NCI-H128 (cell line): ENCODE results near the gene ATOSB.

Experiments
- DNase-seq: peaks from one replicate; lab custom pipeline; 2025; ENCODE audit not compliant: unreplicated experiment; lab: John Stamatoyannopoulos, UW

Gene ATOSB

DNA sequence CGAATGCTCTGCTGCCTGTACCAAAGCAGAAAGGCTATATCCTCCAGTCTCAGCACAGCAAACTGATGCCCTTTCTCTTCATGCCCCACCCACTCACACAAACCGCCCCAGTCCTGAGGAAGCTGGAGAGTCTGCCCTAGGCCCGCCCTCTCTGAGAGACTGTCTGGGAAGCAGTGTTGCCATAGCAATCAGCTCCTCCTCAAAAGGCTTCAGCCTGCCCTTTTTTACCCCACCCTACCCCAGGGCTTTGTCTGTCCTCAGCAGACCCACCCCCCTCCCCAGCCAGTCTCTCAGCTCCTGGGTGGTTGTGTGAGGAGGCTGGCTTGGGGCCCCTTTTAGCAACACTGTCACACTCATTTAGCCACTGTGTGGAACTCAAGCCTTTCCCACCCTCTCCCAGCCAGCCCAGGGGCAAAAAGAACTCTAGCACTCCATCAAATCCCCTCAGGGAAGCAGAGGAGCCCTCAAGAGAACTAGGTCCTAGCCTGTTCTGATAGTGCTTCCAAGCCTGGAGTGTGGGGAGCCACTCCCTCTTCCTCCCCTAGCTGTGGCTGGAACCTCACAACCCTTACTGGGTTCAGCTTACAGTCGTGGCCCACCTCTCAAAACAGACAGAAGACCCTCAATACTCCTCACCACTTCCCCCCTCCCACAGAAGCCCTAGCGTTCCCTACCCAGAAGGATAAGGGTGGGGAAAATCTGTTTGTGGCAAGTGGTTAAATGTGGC lies 1.4 kb downstream of the ATOSB start:
- peak; percentile 45 for DNase-seq

DNA sequence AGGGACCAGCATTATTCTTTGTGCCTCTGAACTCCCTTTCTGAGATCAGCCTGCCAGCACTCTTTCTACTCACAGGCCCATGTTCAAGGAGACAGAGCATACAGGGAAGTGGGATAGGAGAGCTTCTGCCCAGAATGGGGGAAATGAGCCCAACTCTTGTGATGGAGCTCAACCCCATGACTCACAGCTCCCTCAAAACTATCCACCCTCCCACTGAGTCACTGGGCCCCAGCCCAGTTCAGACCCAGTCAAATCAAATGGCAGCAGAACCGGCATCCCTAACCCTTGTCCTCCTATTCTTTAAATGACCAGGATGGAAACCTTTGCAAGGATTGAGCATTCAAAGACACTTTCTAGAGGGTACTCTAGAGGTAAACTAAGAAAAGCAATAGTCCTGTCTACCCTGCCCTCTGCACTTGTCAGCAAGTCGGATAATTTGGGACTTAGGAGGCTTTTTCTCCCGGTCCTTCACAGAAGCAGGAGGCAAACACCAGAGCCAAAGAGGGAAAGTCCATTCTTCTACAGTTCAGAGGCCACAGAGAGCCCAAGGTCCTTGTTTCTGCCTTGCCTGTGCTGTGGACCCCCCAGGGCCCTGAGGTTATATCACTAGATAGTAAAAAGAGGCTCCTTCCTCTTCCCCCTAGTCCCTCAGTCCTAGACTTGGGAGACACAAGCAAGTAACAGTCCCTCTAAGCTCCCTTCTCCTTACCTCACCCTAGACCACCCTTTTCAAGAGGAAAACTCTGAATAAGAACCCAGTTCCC lies 3.2 kb downstream of the ATOSB start:
- DNase-seq, result no peak

DNA sequence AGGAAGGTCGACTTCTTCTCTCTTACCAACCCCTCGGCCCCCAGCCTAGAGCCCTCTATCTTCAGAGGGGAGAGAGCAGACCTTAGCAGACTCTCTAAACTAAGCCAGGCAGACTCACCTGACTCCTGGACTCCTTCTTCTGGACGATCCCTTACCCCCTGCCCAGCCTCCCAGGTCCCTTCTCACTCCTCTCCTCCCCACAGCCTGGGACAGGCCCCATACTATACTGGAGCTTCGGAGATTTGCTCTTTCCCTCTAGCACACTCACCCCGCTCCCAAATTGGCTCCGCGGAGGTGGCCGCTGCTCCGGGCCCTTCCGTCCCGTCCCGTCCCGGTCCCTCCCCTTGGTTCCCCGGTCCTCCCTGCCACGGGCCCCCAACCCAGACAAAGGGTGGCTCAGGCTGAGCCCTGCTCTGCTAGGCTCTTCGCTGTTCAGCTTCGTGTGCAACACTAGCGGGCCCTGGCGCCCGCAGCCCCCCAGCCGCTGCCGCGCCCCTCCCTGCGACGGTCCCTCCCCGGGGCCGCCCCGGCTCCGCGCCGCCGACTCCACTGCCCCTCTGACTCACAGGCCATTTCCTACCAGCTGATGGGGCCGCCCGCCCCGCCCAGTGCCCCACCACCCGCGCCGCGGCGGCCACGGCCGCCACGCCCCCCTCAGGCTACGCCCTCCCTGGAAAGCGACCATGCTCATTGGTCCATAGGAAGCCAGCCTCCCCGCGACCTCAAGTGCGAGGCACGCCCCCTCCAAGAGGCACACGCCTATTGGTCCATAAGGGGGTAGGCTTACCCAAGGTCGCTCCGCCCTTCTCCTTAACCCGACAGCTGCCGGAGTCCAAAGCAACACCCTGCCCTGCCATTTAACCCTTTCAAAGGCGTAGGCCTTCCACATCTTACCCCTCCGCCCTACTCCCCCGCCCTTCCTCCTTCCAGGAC lies 4.4 kb downstream of the ATOSB start:
- peak; percentile 90 for DNase-seq

DNA sequence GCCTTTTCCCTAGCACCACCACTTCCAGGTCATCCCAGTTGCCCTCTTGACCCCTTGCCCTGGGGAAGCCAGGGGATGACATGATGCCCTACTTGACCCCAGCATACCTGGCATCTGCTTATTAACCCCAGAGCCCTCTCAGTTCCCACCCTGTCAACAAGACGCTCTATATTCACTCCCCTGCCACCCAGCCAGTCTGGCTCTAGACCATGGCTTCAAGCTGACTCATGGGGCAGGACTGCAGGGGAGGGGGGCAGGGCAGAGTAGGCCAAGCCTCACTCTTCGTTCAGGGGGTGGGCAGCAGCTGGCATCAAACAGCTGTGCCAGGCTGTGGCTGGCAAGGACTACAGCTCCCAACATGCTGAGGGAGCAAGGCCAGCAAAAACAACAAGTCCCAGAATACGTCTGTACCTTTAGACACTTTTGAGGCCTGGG lies 5.3 kb downstream of the ATOSB start:
- DNase-seq, result no peak

DNA sequence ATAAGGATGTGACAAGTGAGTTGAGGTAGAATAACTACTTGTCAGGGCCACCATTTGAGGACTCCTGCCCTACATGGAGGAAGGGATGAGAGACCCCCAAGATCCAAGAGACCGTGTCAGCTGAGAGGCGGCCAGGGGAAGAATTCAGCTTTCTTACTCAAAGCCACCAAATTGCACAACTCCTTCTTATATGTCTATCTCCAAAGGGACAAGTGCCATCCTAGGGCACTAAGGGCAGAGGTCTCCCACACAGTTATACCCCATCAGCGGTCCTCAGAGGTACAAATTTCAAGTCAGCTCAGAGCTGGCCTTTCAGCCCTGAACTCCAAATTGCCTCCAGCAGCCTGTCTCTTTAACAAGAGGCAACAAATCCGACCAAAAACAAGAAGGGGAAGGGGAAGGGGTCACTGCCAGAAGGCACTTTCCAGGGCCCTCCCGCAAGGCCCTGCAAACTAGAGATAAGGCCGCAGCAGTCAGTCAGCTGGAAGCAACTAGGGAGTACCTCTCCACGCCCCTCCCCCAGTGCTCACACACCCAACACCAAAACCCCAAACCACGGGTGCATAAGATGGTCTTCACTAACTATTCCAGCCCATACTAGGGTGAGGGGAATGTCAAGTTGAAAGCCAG lies 6.6 kb downstream of the ATOSB start:
- DNase-seq, result no peak

DNA sequence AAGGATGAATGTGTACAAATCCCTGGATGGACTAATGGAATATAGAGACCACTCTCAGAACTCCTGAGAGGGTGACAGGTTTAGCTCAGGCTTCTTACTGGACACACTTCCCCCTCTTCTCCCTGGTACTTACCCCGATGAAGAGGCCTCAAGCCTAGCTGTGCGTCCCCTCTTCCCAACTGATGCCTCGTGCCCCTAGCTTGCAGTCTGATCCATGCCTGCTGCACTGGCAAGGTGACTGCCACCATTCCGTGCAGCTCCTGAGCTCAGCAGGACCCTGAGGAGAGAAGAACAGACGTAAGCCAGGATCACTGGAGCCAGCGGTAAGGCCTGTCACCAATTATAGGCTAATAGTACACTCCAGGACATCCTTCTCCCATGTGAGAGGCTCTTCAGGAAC lies 7.2 kb downstream of the ATOSB start:
- no peak for DNase-seq

DNA sequence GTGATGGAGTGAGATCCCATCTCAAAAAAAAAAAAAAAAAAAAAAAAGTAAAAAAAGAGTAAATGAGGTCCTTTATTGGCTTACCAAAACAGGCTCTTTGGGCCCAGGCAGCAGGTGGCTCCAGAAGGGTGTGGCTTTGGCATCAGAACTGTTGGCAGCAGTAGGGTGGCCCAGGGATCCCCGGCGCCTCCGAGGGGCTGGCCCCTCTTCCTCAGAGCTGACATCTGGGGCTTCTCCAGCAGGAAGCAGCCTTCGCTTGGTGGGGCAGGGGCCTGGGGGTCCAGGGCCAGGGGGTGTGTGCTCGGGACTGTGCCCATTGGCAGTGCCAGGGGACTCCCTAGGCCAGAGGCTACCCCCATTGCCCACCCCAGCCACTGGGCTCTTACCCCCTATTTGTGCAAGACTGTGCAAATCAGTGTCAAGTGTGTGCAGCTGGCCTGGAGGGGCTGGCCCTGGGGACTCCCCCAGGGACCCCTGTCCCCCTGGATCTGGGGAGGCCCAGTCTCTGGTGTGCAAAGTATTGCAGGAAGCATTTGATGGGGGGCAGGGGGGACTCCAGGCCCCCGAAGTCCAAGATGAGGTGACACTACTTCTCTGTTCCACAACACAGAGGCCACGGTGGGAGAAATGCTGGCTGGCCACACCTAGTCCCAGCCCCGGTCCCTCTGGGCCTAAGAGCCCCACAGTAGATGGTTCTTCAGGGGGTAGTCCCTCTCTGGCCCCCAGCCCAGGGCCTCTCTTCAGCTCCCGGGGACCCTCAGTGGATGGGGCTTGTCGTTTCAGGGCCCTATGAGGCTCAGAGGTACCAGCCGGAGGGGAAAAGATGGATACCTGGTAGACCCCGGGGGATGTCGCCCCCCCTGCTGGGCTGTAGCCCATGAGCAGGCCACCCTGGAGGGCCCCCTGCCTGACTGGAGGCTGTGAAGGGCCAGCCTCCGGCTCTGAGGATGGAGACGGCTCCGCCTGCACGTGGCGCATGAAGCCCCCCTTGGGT lies 8.1 kb downstream of the ATOSB start:
- DNase-seq, result no peak

DNA sequence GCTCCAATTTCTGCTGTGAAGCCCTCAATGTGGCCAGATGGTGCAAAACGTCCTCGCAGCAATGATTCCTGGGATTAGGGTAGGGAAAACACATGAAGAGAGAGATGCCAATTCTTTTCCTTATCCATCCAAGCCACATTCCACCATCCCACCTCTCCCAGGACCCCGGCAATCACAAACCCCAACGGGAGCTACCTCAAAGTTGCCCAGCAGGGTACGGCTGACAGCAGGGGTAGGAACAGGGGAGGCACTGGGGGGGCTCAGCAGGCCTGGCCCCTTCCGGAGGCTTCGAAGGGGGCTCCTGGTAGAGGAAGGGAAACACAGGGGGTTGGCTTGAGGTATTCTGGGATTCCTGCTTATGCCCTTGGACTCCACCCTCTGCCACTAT lies 9.3 kb downstream of the ATOSB start:
- no peak for DNase-seq

DNA sequence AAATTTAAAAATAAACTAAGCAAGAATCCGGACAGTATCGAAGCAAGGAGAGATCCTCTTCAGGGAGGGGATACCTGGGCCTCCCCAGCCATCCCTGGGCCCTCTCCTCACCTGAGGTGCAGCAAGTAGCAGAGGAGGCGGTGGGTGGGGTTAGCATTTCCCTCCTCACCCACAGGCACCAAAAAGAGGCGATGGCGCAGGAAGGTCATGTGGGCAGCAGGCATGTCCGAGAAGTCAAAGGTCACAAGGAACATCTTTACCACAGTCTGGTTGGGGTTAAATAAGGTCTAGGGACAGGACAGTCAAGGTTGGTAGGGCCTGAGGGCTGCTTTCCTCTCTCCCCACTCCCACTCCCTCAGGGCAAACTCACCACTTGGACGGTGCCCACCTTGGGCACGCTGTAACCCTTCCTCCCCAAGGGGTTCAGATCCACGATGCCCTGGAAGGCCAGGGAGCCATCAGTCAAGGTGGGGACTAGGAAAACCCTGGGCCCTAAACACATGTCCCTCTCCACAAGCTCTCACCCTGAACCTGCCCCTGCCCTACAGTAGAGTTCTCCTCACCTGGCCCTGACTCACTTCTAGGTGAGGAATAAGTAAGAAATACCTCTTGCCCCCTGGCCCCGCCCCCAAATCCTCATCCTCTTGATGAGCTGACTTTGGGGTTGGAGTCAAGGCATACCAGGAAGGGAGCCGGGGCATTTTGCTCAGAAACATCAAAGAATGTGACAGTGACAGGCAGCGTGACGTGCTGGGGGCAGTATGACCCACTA lies 9.9 kb downstream of the ATOSB start:
- no peak for DNase-seq

DNA sequence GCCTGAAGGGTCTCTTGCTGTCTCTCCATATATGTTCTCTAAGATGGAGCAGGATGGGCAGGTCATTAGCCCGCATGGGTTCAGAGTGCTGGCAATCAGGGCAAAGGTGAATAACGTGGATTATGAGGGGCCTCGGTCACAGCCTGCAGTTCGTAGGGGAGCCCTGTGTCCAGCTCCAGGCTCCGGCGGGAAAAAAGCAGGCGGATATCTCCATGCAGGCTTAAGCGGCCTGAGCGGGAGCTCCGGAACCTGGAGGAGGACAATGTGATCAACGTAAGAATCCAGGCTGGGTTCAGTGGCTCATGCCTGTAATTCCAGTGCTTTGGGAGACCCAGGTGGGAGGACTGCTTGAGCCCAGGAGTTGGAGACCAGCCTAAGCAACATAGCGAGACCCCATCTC lies 10.5 kb downstream of the ATOSB start:
- no peak for DNase-seq

DNA sequence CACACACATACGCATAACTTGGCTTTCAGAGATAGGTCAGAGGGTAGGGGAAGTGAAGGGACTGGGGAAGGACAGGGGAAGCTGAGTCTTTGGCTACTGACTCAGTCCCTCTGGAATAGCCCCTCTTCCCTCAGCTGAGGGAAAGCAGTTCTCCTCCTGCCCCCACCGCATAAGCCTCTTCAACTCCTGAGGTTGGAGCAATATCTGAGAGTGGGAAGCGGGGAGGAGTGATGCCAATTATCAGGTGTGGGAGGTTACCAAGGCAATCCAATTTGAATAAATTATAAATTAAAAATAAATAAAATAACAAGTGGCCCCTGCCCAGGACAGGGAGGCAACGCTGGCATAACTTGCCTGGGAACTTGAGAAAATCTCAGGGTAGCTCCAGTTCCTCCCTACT lies 11.1 kb downstream of the ATOSB start:
- no peak for DNase-seq

DNA sequence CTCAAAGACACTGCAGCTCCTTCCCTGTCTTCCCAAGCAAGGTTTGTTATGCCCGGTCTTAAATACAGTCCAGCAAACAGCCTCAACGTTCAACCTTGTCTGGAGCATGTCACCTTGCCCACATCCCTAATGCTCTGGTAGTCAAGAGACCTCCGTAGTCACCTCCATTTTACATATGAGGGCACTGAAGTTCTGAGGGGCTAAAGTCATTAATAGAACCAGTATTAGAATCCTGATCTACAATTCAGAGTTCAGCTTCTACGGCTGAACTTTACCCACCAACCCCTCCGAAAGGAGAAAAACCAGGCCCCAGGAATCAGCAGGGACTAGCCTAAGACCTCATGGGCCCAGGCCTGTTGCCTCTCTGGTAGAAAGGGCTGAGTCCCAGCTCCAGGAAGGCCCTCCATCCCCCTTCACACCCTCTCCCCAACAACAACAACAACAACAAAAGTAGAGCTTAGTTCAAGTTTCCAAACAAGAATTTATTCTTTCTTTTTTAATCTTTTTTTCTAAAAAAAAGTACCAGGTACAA lies 11.9 kb downstream of the ATOSB start:
- no peak for DNase-seq

DNA sequence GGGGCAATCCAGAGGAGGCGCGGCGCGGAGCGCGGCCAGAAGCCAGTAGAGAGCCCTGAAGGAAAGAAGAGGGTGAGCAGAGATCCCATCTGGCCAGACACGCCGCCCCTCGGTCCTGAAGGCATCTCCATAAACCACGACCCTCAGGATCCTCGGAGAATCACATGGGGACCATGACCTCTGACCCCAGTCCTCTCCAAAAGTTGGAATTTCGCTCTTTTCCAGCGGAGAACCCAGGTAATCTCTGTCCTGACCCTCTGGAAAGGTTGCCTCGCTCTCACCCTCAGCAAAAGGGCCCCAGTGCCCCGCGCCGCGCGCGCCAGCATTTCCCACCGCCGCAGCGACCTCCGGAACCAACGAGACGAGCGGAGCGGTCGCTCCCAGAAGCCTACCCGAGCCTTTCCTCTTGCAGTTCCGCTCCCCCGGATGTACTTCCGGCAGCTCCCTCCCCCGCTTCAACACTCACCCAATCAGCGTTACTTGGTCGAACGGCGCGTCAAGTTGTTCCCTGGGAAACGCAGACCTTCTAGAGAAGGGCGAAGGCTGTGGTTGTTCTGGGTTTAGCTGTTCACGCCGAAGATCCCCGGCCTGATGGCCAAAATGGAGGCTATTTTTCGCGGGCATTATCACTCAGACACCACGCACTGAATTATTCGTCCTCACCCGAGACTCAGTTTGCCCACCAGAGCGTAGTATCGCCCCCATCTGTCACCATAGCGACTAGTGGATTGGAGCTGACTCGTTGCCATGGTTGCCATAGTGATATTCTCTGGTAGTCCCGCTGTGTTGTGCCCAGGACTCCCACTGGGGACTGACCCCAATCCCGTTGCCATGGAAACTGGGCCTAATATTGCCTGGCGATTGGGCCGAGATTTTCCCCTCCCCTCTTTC lies 12.6 kb downstream of the ATOSB start, which contains the start of gene STOML2:
Gene STOML2, minus strand, starts transcription at position 363 of the 891 bp plus-strand sequence. Its CDS starts 37 bp downstream, at position 326.
- DNase-seq, result peak; percentile 90

DNA sequence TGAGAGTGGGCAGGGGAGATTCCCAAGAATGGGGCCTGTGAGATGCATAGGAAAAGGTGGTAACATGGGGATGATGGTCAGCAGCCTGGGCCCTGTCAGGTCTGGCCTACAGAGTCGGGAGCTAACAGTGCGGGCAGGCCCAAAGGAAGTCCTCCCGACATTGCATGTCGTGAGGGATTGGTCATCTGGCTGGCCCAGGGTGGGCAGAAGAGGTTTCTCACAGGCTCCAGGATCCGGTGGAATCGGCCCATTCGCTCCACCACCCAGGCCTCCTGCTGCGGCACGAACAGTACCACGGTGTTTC lies 13.2 kb downstream of the ATOSB start:
- no peak for DNase-seq

DNA sequence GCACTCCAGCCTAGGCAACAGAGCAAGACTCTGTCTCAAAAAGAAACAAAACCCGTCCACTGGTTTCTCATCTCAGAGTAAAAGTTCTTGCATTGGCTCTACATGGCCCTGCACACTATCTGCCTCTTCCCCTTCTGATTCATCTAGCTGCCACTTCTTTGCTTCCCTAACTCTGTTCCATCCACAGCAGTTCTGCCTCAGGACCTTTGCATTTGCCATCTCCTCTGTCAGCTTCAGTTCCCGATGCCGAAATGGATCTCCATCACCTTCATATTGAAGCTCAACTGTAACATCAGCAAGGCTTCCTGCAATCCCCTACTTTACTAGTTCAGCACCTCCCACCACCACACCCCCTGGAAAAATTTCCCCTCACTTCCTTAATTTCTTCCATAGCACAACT lies 18.1 kb downstream of the ATOSB start:
- no peak for DNase-seq

DNA sequence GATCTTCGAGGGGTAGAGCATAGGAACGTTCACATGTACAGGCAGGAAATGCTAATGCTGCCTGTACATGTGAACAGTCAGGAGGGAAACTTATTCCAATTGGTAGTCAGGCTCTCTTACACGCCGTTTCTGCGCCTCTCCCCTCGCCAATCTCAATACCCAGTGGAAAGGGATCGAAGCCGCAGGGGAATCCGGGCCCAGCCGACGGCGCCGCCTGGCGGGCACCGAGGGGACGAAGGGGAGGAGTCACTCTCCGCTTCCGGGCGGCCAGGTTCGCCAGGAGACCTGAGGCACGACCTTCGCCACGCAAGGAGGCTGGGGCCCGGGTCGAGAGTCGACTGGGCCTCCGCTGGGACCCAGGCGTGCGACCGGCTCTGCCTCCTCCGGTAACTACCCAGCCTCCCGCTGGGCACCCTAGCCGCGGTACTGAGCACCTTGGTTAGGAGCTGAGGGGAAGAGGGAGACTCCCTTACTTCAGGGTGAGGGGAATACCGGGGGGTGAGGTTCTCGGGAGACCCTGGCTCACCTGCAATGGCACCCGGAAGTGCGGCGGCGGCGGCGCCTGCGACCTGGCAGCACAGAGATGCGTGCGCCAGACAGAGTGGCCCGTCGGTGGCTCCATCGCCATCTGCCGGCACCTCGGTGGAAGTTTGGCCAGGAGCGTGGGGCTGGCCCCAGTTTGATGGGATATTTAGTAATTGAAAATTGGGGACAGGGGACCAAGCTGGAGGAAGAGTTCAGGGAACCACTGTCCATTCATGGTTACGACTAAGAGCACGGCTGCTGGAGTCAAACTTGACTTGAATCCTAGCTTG lies 19.4 kb downstream of the ATOSB start, which contains the start of gene PIGO:
Gene PIGO, minus strand, starts transcription at position 557 of the 815 bp plus-strand sequence. CDS start 1,026 bp downstream, outside the sequence.
- DNase-seq, result peak; percentile 78

DNA sequence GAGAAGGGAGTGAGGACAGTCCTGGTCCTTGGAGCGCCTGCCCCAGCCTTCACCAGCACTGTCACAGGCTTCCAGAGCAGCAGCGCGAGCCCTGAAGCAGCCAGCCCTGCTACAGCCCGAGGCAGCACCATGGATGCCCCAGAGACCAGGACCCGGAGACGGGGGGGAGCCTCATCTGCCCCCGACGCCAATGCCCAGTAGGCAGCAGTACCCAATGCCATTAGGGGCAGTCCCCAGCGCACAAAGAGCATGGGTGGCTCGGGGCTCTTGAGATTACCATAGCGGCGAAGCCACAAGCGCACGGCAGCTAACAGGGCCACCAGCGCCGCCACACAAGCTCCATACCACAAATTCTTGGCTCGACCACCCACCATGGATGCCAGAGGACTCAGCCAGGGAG lies 24.1 kb downstream of the ATOSB start:
- DNase-seq, result no peak
